SU-DHL-6 (cell line): ENCODE measurements around the gene S100A4.
"Not testable (repeated sequence)": the region's sequence is repeated elsewhere in the genome, so short reads cannot be mapped to it uniquely, and the experiment has no call there.

Source experiments
- H2AFZ ChIP-seq: fragments of 200-600 bp; sonication (generic); 2 replicates; pipeline ENCODE4 v1.6.1; 2014; ENCODE audit warnings: low read depth, mild to moderate bottlenecking, moderate library complexity, mixed read lengths, antibody characterized with exemption, low read length; ENCODE audit not compliant: severe bottlenecking
- H3F3A ChIP-seq: fragments of 200-600 bp; shearing (Covaris generic); 2 replicates; pipeline ENCODE4 v1.6.0; 2016; ENCODE audit warnings: antibody characterized with exemption, mild to moderate bottlenecking; ENCODE audit not compliant: insufficient read depth
- H3K27ac ChIP-seq: fragments of 200-600 bp; sonication (generic); 2 replicates; pipeline ENCODE4 v1.5.1; 2016; ENCODE audit warnings: low read depth, mild to moderate bottlenecking, low read length, moderate library complexity, mixed read lengths
- H3K27me3 ChIP-seq: fragments of 200-600 bp; sonication (generic), shearing (Covaris generic); 2 replicates; pipeline ENCODE4 v1.6.0; 2014; ENCODE audit warnings: mild to moderate bottlenecking, low read length
- H3K36me3 ChIP-seq: fragments of 200-600 bp; sonication (generic); 2 replicates; pipeline ENCODE4 v1.6.1; 2014; ENCODE audit warnings: mild to moderate bottlenecking, low read length, mixed read lengths
- H3K4me2 ChIP-seq: fragments of 300-600, 200-600 bp; shearing (Covaris generic), sonication (generic); 2 replicates; pipeline ENCODE4 v1.6.0; 2014; ENCODE audit warnings: low read length, low read depth, mild to moderate bottlenecking; ENCODE audit not compliant: poor library complexity, severe bottlenecking
- H3K4me3 ChIP-seq: fragments of 200-600 bp; sonication (generic); 2 replicates; pipeline ENCODE4 v1.5.1; 2014; ENCODE audit warnings: antibody characterized with exemption, low read length, mild to moderate bottlenecking, mixed read lengths; ENCODE audit not compliant: insufficient read depth, poor library complexity, severe bottlenecking
- H3K79me2 ChIP-seq: fragments of 200-600 bp; sonication (generic); 2 replicates; pipeline ENCODE4 v1.6.1; 2014; ENCODE audit warnings: mild to moderate bottlenecking, low read length, moderate library complexity; ENCODE audit not compliant: insufficient read depth
- H3K9ac ChIP-seq: fragments of 200-600 bp; sonication (generic); 2 replicates; pipeline ENCODE4 v1.7.0; 2014; ENCODE audit warnings: mild to moderate bottlenecking, low read length
- H3K9me2 ChIP-seq: fragments of 200-600 bp; sonication (generic); replicated peaks from 2 replicates; pipeline ENCODE4 v1.6.1; 2014; ENCODE audit warnings: low read length; ENCODE audit not compliant: insufficient read depth
- H3K9me3 ChIP-seq: fragments of 200-600 bp; sonication (generic); 2 replicates; pipeline ENCODE4 v1.6.1; 2014; ENCODE audit warnings: low read length, mixed read lengths; ENCODE audit not compliant: insufficient read depth
- H4K20me1 ChIP-seq: fragments of 200-600 bp; sonication (generic); 2 replicates; pipeline ENCODE4 v1.6.1; 2014; ENCODE audit warnings: low read depth, mild to moderate bottlenecking, antibody characterized with exemption, low read length, moderate library complexity, mixed read lengths
- EZH2phosphoT487 ChIP-seq: fragments of 200-600 bp; sonication (generic), shearing (Covaris generic); conservative IDR thresholded peaks from 2 replicates; pipeline ENCODE4 v1.6.1; 2018; ENCODE audit warnings: mild to moderate bottlenecking, antibody characterized with exemption, low read length, moderate library complexity, mixed read lengths
- TF ChIP-seq, protein P1 (sequence below): fragments of 200-600 bp; sonication (generic); IDR thresholded peaks from one replicate; pipeline ENCODE4 v1.5.1; 2017; ENCODE audit warnings: antibody characterized with exemption, mild to moderate bottlenecking, low read length, moderate library complexity; ENCODE audit not compliant: insufficient read depth, poor library complexity, severe bottlenecking

The S100A4 gene

DNA sequence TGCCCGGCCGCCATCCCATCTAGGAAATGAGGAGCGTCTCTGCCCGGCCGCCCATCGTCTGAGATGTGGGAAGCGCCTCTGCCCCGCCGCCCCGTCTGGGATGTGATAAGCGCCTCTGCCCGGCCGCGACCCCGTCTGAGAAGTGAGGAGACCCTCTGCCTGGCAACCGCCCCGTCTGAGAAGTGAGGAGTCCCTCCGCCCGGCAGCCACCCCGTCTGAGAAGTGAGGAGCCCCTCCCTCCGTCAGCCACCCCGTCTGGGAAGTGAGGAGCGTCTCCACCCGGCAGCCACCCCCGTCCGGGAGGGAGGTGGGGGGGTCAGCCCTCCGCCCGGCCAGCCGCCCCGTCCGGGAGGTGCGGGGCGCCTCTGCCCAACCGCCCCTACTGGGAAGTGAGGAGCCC is 37.2 kb upstream of the S100A4 start:
- H3K27me3 ChIP-seq, H3K9me2 ChIP-seq, H3K9ac ChIP-seq, H3K4me2 ChIP-seq, H3K27ac ChIP-seq, H3F3A ChIP-seq, H3K9me3 ChIP-seq, H4K20me1 ChIP-seq, H2AFZ ChIP-seq, H3K36me3 ChIP-seq, H3K4me3 ChIP-seq, H3K79me2 ChIP-seq: not testable (repeated sequence)

- no peak overlapping the region for H3K4me3 ChIP-seq
- H2AFZ ChIP-seq: no peak overlapping the region
- no peaks in the 10 kb centered on the region for H3F3A ChIP-seq
- H3K9me3 ChIP-seq: no peaks in the 10 kb centered on the region
- no peak overlapping the region for H3K9ac ChIP-seq
- no peak overlapping the region for H3K4me2 ChIP-seq
- no peaks in the 10 kb centered on the region for H3K27me3 ChIP-seq
- H3K9me2 ChIP-seq: no peaks in the 10 kb centered on the region
- no peaks in the 10 kb centered on the region for H3K79me2 ChIP-seq
- H3K36me3 ChIP-seq: no peaks in the 10 kb centered on the region
- H3K27ac ChIP-seq: no peak overlapping the region
- H4K20me1 ChIP-seq: no peaks in the 10 kb centered on the region
- TF ChIP-seq, protein P1, sequence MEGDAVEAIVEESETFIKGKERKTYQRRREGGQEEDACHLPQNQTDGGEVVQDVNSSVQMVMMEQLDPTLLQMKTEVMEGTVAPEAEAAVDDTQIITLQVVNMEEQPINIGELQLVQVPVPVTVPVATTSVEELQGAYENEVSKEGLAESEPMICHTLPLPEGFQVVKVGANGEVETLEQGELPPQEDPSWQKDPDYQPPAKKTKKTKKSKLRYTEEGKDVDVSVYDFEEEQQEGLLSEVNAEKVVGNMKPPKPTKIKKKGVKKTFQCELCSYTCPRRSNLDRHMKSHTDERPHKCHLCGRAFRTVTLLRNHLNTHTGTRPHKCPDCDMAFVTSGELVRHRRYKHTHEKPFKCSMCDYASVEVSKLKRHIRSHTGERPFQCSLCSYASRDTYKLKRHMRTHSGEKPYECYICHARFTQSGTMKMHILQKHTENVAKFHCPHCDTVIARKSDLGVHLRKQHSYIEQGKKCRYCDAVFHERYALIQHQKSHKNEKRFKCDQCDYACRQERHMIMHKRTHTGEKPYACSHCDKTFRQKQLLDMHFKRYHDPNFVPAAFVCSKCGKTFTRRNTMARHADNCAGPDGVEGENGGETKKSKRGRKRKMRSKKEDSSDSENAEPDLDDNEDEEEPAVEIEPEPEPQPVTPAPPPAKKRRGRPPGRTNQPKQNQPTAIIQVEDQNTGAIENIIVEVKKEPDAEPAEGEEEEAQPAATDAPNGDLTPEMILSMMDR: no peak
- no peak for TF ChIP-seq EZH2phosphoT487
These were observed 33.3 kb upstream of the S100A4 start for GRCh38 chr1:153578936-153579335.

- no peak overlapping the region for H3K4me2 ChIP-seq
- no peaks in the 10 kb centered on the region for H3K27me3 ChIP-seq
- no peak overlapping the region for H3K9ac ChIP-seq
- no peak overlapping the region for H2AFZ ChIP-seq
- no peak overlapping the region for H3K27ac ChIP-seq
- no peaks in the 10 kb centered on the region for H4K20me1 ChIP-seq
- H3K36me3 ChIP-seq: no peaks in the 10 kb centered on the region
- no peaks in the 10 kb centered on the region for H3K79me2 ChIP-seq
- no peaks in the 10 kb centered on the region for H3F3A ChIP-seq
- H3K9me2 ChIP-seq: no peaks in the 10 kb centered on the region
- H3K9me3 ChIP-seq: no peaks in the 10 kb centered on the region
- TF ChIP-seq, protein P1: no peak
- no peak for TF ChIP-seq EZH2phosphoT487
- H3K4me3 ChIP-seq: no peak overlapping the region
These were observed 32.9 kb upstream of the S100A4 start for GRCh38 chr1:153578490-153578889.

DNA sequence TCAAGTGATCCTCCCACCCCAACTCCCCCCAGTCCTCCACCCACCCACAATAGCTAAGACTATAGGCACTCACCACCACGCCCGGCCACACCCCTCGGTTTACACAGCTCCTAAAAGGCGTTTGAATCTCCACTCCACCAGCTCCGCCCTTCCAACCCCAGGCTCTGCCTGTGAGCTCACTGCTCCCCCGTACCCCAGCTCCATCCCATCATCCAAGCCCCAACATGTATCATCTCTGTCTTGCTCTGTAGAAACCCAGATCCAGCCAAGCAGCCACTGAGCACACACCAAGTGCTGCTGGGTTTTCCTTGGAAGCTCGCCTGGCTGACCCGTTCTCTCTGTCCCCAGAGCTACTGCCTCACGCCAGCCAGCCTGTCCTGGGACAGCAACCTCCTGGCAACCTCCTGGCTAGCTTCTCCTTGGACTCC is 32.0 kb upstream of the S100A4 start:
- no peaks in the 10 kb centered on the region for H3K79me2 ChIP-seq
- TF ChIP-seq, protein P1: no peak
- no peak for TF ChIP-seq EZH2phosphoT487
- no peaks in the 10 kb centered on the region for H3K27me3 ChIP-seq
- no peak overlapping the region for H3K4me3 ChIP-seq
- no peak overlapping the region for H3K4me2 ChIP-seq
- H3K9me2 ChIP-seq: no peaks in the 10 kb centered on the region
- no peaks in the 10 kb centered on the region for H3K9me3 ChIP-seq
- no peaks in the 10 kb centered on the region for H3K36me3 ChIP-seq
- H4K20me1 ChIP-seq: no peaks in the 10 kb centered on the region
- no peak overlapping the region for H3K27ac ChIP-seq
- H2AFZ ChIP-seq: no peak overlapping the region
- no peaks in the 10 kb centered on the region for H3F3A ChIP-seq
- H3K9ac ChIP-seq: no peak overlapping the region
